WTC11 (cell line): ENCODE measurements around the gene URM1. TPM values are rescaled to one million over a fixed set of nuclear protein-coding genes. Genes with fewer than 3 reads are reported as not detected.

ENCODE experiments used
- ATAC-seq: fragments of 200-7000 bp; cut with Tn5 transposase; 2 replicates; pipeline ENCODE4 v1.10.0; 2021; ENCODE audit warnings: mild to moderate bottlenecking, moderate library complexity
- CTCF ChIA-PET: fragments of 300-600 bp; sonication (Branson Sonifier 250); formaldehyde crosslinking; loops from one replicate; lab custom pipeline; 2021; ENCODE audit warnings: antibody characterized with exemption; lab: Charles Lee
- POLR2A ChIA-PET: fragments of 350-600 bp; sonication (Branson Sonifier 250); formaldehyde crosslinking; loops from one replicate; lab custom pipeline; 2021; ENCODE audit warnings: antibody characterized with exemption; lab: Charles Lee
- DNase-seq: peaks from one replicate; pipeline ENCODE4 v3.0.0; 2021; ENCODE audit warnings: low spot score
- H3K27ac Mint-ChIP-seq: 2 replicates; pipeline ENCODE4 v1.8.0; 2021; ENCODE audit warnings: mixed read lengths
- H3K27me3 Mint-ChIP-seq: 2 replicates; pipeline ENCODE4 v1.8.0; 2021; ENCODE audit warnings: low read depth, mild to moderate bottlenecking, moderate library complexity, mixed read lengths
- H3K36me3 Mint-ChIP-seq: 2 replicates; pipeline ENCODE4 v1.8.0; 2021; ENCODE audit warnings: mixed read lengths
- H3K4me1 Mint-ChIP-seq: 2 replicates; pipeline ENCODE4 v1.8.0; 2022; ENCODE audit warnings: mixed read lengths
- H3K4me3 Mint-ChIP-seq: 2 replicates; pipeline ENCODE4 v1.8.0; 2021; ENCODE audit warnings: mild to moderate bottlenecking, moderate library complexity, mixed read lengths
- H3K9me3 Mint-ChIP-seq: 2 replicates; pipeline ENCODE4 v1.8.0; 2021; ENCODE audit warnings: mixed read lengths
- CREM ChIP-seq: sonication (generic); formaldehyde crosslinking; IDR thresholded peaks from 2 replicates; pipeline ENCODE4 v1.8.1; 2022; ENCODE audit warnings: mild to moderate bottlenecking, missing genetic modification reagents, moderate library complexity
- GABPB1 ChIP-seq: sonication (generic); formaldehyde crosslinking; IDR thresholded peaks from 2 replicates; pipeline ENCODE4 v1.8.1; 2023; ENCODE audit warnings: mild to moderate bottlenecking, missing genetic modification reagents
- IRF2 ChIP-seq: sonication (generic); formaldehyde crosslinking; IDR thresholded peaks from 2 replicates; pipeline ENCODE4 v1.8.0; 2022; ENCODE audit warnings: low read depth, missing genetic modification reagents, borderline replicate concordance
- RORB ChIP-seq: fragments of 250-450 bp; sonication (Bioruptor Pico); IDR thresholded peaks from 2 replicates; pipeline ENCODE4 v1.9.0; 2021; ENCODE audit warnings: mild to moderate bottlenecking
- TEAD1 ChIP-seq: sonication (generic); formaldehyde crosslinking; IDR thresholded peaks from 2 replicates; pipeline ENCODE4 v1.8.0; 2022; ENCODE audit warnings: mild to moderate bottlenecking, missing genetic modification reagents
- TEAD4 ChIP-seq: sonication (generic); formaldehyde crosslinking; IDR thresholded peaks from 2 replicates; pipeline ENCODE4 v1.8.0; 2022; ENCODE audit warnings: mild to moderate bottlenecking, missing genetic modification reagents
- TP53 ChIP-seq: sonication (generic); formaldehyde crosslinking; IDR thresholded peaks from 2 replicates; pipeline ENCODE4 v1.8.1; 2023; ENCODE audit warnings: mild to moderate bottlenecking, missing genetic modification reagents
- total RNA-seq: library from RNA; stranded (reverse); gene quantifications from 3 replicates; pipeline ENCODE4 v1.2.3, GENCODE V29; 2021
- TF ChIP-seq, protein P1 (sequence below): sonication (generic); formaldehyde crosslinking; IDR thresholded peaks from 2 replicates; pipeline ENCODE4 v1.8.0; 2023; ENCODE audit warnings: missing genetic modification reagents, mild to moderate bottlenecking, borderline replicate concordance
- TF ChIP-seq, protein P2 (sequence below): fragments of 250-450 bp; sonication (Bioruptor Pico); IDR thresholded peaks from 2 replicates; pipeline ENCODE4 v1.9.0; 2021; ENCODE audit warnings: mild to moderate bottlenecking
- TF ChIP-seq, protein P3 (sequence below): sonication (generic); formaldehyde crosslinking; IDR thresholded peaks from 2 replicates; pipeline ENCODE4 v1.8.0; 2022; ENCODE audit warnings: mild to moderate bottlenecking, missing genetic modification reagents
- TF ChIP-seq, protein P4 (sequence below): sonication (generic); formaldehyde crosslinking; IDR thresholded peaks from 2 replicates; pipeline ENCODE4 v1.8.0; 2022; ENCODE audit warnings: missing genetic modification reagents
- TF ChIP-seq, protein P5 (sequence below): sonication (generic); formaldehyde crosslinking; conservative IDR thresholded peaks from 2 replicates; pipeline ENCODE4 v1.8.1; 2023; ENCODE audit warnings: mild to moderate bottlenecking, low read depth, missing genetic modification reagents, moderate library complexity

The URM1 gene
- total RNA-seq, 1 experiment from 2014 or later, result 67.9 TPM

DNA sequence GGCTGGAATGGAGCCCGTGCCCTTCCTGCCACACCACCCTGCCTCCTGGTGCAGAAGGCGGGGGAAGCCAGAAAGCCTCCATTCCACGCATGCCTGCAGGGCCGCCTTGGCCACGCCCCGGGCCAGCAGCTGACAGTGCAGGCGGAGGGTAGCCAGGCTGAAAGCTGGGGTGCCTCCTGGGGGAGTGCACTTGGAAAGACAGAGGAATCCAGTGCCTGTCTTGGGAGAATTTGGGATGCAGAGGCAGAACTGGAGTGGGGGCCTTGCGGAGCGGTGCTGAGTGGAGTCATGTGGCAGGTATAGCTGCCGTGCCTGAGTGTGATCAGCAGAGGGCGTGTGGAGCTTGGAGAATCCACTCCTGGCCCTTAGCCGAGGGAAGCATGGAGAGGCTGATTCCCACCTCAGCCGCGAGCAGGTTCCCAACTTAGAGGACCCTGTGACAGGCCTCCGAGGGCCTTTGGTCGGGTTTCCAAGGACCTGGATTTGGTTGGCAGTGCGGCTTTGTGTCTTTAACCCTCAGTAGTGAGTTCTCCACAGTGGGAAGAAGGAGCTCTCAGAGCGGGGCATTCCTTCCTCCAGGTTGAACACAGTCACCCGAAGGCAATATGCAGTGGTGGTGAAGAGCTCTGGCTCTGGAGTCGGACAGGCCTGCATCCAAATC lies 9.1 kb upstream of the URM1 start (continued):
- TF ChIP-seq, protein P1, sequence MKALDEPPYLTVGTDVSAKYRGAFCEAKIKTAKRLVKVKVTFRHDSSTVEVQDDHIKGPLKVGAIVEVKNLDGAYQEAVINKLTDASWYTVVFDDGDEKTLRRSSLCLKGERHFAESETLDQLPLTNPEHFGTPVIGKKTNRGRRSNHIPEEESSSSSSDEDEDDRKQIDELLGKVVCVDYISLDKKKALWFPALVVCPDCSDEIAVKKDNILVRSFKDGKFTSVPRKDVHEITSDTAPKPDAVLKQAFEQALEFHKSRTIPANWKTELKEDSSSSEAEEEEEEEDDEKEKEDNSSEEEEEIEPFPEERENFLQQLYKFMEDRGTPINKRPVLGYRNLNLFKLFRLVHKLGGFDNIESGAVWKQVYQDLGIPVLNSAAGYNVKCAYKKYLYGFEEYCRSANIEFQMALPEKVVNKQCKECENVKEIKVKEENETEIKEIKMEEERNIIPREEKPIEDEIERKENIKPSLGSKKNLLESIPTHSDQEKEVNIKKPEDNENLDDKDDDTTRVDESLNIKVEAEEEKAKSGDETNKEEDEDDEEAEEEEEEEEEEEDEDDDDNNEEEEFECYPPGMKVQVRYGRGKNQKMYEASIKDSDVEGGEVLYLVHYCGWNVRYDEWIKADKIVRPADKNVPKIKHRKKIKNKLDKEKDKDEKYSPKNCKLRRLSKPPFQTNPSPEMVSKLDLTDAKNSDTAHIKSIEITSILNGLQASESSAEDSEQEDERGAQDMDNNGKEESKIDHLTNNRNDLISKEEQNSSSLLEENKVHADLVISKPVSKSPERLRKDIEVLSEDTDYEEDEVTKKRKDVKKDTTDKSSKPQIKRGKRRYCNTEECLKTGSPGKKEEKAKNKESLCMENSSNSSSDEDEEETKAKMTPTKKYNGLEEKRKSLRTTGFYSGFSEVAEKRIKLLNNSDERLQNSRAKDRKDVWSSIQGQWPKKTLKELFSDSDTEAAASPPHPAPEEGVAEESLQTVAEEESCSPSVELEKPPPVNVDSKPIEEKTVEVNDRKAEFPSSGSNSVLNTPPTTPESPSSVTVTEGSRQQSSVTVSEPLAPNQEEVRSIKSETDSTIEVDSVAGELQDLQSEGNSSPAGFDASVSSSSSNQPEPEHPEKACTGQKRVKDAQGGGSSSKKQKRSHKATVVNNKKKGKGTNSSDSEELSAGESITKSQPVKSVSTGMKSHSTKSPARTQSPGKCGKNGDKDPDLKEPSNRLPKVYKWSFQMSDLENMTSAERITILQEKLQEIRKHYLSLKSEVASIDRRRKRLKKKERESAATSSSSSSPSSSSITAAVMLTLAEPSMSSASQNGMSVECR (CRISPR knock-in tag), result no peak

DNA sequence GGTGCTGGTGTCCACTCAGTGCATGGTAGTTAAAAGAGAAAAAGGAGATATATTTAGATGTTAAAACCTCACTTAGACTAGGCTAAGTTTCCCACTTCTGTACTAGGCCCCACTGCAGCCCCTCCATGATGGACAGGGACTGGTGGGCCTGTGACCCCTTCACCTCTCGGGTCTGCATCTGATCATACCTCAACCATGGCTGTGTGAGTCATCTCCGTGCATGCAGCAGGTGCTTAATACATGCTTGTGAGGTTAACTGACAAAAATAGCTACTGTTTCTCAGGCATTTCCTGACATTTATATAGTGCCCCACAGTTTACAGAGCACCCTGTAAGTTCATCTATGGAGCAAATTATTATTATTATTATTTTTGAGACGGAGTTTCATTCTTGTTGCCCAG lies 8.4 kb upstream of the URM1 start:
- POLR2A ChIA-PET, result interaction anchor here (1.1 to 1.3 kb wide), 3 partner anchors 8 to 48 kb away, joined by 4 to 7 read pairs (median 5); partner anchors contain the start of gene URM1
- H3K27me3 Mint-ChIP-seq, result peaks cover 63% of the 10 kb centered on the region
- ATAC-seq, result no peak
- H3K4me3 Mint-ChIP-seq, result no peak overlapping the region
- no peaks in the 10 kb centered on the region for H3K36me3 Mint-ChIP-seq
- DNase-seq, result no peak
- TF ChIP-seq TEAD1 (CRISPR knock-in tag) (no peak), RORB (CRISPR knock-in tag) (no peak)
- TF ChIP-seq, protein P2, sequence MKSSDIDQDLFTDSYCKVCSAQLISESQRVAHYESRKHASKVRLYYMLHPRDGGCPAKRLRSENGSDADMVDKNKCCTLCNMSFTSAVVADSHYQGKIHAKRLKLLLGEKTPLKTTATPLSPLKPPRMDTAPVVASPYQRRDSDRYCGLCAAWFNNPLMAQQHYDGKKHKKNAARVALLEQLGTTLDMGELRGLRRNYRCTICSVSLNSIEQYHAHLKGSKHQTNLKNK, result no peak
- TF ChIP-seq, protein P3, sequence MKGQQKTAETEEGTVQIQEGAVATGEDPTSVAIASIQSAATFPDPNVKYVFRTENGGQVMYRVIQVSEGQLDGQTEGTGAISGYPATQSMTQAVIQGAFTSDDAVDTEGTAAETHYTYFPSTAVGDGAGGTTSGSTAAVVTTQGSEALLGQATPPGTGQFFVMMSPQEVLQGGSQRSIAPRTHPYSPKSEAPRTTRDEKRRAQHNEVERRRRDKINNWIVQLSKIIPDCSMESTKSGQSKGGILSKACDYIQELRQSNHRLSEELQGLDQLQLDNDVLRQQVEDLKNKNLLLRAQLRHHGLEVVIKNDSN (CRISPR knock-in tag), result no peak
- CTCF ChIA-PET, result interaction anchor here (0.9 to 10.8 kb wide), 25 partner anchors 8 to 234 kb away, joined by 3 to 248 read pairs (median 6); partner anchors contain the start of genes CERCAM, GOLGA2, SPTAN1 and SWI5
- no peaks in the 10 kb centered on the region for H3K9me3 Mint-ChIP-seq
- no peak overlapping the region for H3K27ac Mint-ChIP-seq
- H3K4me1 Mint-ChIP-seq, result peaks cover 40% of the 10 kb centered on the region

DNA sequence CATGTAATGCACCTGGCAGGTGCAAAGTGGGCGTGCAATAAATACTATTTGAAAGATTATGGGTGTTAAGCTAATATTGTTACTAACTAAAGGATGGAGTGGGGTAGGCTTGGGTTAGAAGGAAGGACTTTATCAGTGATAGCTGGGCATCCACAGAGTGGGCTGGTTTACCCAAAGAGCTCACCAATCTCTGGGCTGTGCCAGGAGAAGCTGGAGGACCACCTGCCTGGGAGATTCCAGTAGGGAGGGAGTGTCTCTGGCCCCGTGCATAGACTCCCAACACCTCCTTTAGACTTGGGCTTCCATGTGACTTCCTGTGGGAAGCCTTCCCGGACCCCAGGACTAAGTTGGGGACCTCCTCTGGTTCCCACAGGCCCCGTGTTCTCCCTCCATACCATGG lies 5.6 kb upstream of the URM1 start:
- TF ChIP-seq CREM (no peak), IRF2 (no peak), TP53 (CRISPR knock-in tag) (no peak), TEAD4 (CRISPR knock-in tag) (no peak)
- ATAC-seq, result no peak
- CTCF ChIA-PET, result interaction anchor here (1.2 to 10.8 kb wide), 9 partner anchors 17 to 115 kb away, joined by 3 to 248 read pairs (median 20); partner anchors contain the start of gene CERCAM

DNA sequence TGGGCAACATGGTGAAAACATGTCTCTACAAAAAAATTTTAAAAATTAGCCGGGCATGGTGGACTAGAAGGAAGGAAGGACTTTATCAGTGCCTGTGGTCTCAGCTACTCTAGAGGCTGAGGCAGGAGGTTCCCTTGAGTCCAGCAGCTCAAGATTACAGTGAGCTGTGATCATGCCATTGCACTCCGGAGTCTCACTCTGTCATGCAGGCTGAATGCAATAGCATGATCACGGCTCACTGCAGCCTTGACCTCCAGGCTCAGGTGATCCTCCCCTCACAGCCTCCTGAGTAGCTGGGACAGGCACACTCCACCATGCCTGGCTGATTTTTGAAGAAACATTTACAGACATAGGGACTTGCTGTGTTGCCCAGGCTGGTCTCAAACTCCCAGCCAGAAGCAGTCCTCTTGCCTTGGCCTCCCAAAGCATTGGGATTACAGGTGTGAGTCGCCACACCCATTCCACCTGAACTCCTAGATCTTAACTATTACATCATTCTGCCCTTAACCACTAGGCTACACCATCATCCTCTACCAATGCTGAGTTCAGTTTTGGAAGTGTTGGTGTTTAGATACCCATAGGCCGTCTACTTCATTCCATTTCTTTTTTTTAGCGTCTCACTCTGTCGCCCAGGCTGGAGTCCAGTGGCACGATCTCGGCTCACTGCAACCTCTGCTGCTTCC lies 2.0 kb upstream of the URM1 start:
- POLR2A ChIA-PET, result interaction anchor here (0.6 kb wide), 1 partner anchor 220 kb away, joined by 6 read pairs; no protein-coding TSS in a partner anchor
- ATAC-seq (no peak), DNase-seq (no peak)
- CTCF ChIA-PET, result interaction anchor here (10.8 kb wide), 1 partner anchor 44 kb away, joined by 248 read pairs; no protein-coding TSS in a partner anchor
- H3K36me3 Mint-ChIP-seq, result no peaks in the 10 kb centered on the region
- H3K27me3 Mint-ChIP-seq, result peaks cover 50% of the 10 kb centered on the region
- H3K9me3 Mint-ChIP-seq, result no peaks in the 10 kb centered on the region
- peaks cover 39% of the 10 kb centered on the region for H3K4me1 Mint-ChIP-seq
- TF ChIP-seq, protein P4, sequence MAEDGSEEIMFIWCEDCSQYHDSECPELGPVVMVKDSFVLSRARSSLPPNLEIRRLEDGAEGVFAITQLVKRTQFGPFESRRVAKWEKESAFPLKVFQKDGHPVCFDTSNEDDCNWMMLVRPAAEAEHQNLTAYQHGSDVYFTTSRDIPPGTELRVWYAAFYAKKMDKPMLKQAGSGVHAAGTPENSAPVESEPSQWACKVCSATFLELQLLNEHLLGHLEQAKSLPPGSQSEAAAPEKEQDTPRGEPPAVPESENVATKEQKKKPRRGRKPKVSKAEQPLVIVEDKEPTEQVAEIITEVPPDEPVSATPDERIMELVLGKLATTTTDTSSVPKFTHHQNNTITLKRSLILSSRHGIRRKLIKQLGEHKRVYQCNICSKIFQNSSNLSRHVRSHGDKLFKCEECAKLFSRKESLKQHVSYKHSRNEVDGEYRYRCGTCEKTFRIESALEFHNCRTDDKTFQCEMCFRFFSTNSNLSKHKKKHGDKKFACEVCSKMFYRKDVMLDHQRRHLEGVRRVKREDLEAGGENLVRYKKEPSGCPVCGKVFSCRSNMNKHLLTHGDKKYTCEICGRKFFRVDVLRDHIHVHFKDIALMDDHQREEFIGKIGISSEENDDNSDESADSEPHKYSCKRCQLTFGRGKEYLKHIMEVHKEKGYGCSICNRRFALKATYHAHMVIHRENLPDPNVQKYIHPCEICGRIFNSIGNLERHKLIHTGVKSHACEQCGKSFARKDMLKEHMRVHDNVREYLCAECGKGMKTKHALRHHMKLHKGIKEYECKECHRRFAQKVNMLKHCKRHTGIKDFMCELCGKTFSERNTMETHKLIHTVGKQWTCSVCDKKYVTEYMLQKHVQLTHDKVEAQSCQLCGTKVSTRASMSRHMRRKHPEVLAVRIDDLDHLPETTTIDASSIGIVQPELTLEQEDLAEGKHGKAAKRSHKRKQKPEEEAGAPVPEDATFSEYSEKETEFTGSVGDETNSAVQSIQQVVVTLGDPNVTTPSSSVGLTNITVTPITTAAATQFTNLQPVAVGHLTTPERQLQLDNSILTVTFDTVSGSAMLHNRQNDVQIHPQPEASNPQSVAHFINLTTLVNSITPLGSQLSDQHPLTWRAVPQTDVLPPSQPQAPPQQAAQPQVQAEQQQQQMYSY (CRISPR knock-in tag), result no peak
- no peak for TF ChIP-seq GABPB1 (CRISPR knock-in tag)
- TF ChIP-seq, protein P5, sequence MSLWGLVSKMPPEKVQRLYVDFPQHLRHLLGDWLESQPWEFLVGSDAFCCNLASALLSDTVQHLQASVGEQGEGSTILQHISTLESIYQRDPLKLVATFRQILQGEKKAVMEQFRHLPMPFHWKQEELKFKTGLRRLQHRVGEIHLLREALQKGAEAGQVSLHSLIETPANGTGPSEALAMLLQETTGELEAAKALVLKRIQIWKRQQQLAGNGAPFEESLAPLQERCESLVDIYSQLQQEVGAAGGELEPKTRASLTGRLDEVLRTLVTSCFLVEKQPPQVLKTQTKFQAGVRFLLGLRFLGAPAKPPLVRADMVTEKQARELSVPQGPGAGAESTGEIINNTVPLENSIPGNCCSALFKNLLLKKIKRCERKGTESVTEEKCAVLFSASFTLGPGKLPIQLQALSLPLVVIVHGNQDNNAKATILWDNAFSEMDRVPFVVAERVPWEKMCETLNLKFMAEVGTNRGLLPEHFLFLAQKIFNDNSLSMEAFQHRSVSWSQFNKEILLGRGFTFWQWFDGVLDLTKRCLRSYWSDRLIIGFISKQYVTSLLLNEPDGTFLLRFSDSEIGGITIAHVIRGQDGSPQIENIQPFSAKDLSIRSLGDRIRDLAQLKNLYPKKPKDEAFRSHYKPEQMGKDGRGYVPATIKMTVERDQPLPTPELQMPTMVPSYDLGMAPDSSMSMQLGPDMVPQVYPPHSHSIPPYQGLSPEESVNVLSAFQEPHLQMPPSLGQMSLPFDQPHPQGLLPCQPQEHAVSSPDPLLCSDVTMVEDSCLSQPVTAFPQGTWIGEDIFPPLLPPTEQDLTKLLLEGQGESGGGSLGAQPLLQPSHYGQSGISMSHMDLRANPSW (CRISPR knock-in tag), result no peak
- H3K4me3 Mint-ChIP-seq, result no peak overlapping the region
- no peak overlapping the region for H3K27ac Mint-ChIP-seq

More for the DNA sequence above, 5.6 kb upstream of the URM1 start:
- Mint-ChIP-seq H3K9me3 (no peaks in the 10 kb centered on the region), H3K4me1 (peaks cover 46% of the 10 kb centered on the region), H3K27me3 (peaks cover 81% of the 10 kb centered on the region), H3K4me3 (peak overlapping the region; percentile 59), H3K36me3 (no peaks in the 10 kb centered on the region), H3K27ac (peak overlapping the region; percentile 92)
- no peak for DNase-seq
- POLR2A ChIA-PET, result interaction anchor here (1.1 to 3.1 kb wide), 2 partner anchors 18 to 44 kb away, joined by 3 to 23 read pairs; no protein-coding TSS in a partner anchor
